HCT116 (cell line): ENCODE data around the gene GLCE. TPM values are rescaled to one million over a fixed set of nuclear protein-coding genes. Genes with fewer than 3 reads are reported as not detected.

ENCODE experiments used
- ATAC-seq: fragments of 200-7000 bp; cut with Tn5 transposase; 2 replicates; pipeline ENCODE4 v1.9.1; 2020; ENCODE audit warnings: mild to moderate bottlenecking, moderate library complexity
- BruUV-seq: library from RNA; stranded (reverse); fragments of 400-500 nt; replicated peaks from 2 replicates; lab custom pipeline; 2021; lab: Mats Ljungman, UMichigan
- CTCF ChIA-PET: fragments of 300-600 bp; sonication (Branson Sonifier 250); formaldehyde crosslinking; loops from one replicate; lab custom pipeline; 2021; ENCODE audit warnings: antibody characterized with exemption; lab: Charles Lee
- POLR2A ChIA-PET: fragments of 300-600, 350-600 bp; sonication (Branson Sonifier 250); formaldehyde crosslinking; loops from one replicate; lab custom pipeline; 2021; ENCODE audit warnings: antibody characterized with exemption; lab: Charles Lee
- RAD21 ChIA-PET, 2 experiments: fragments of 300-600 bp; sonication (Branson Sonifier 250); formaldehyde crosslinking; loops; one replicate each; lab custom pipeline; 2023; ENCODE audit warnings: low total read pairs in 2 of 2; ENCODE audit not compliant: uncharacterized antibody in 2 of 2, unreplicated experiment in 2 of 2, low non-redundant PET in 1 of 2; lab: Charles Lee
- DNase-seq: peaks from one replicate; pipeline ENCODE4 v3.0.0-alpha.2; 2010; ENCODE audit warnings: low read depth, low spot score
- H2AFZ ChIP-seq: fragments of 200-600 bp; shearing (Covaris generic), sonication (generic); 2 replicates; pipeline ENCODE4 v1.6.1; 2017; ENCODE audit warnings: low read depth, mixed run types, mixed read lengths, antibody characterized with exemption, low read length; ENCODE audit not compliant: poor library complexity, severe bottlenecking
- H3K27ac ChIP-seq: 2 replicates; pipeline ENCODE4 v1.5.1; 2012; ENCODE audit warnings: low read depth, low read length
- H3K27me3 ChIP-seq: fragments of 200-600 bp; sonication (generic); 2 replicates; pipeline ENCODE4 v1.6.1; 2016; ENCODE audit warnings: mixed run types, low read length, mixed read lengths; ENCODE audit not compliant: insufficient read depth
- H3K36me3 ChIP-seq, 2 experiments: fragments of 200-500 bp in 1 of 2; fragments of 200-600 bp in 1 of 2; sonication (Bioruptor generic) in 1 of 2; sonication (generic) in 1 of 2; 2 replicates each; pipeline versions ENCODE4 v1.5.1 to v1.6.1; 2014 to 2016; ENCODE audit warnings: low read length in 2 of 2, inconsistent platforms in 1 of 2, mixed read lengths in 1 of 2, mixed run types in 1 of 2; ENCODE audit not compliant: insufficient read depth in 2 of 2, control insufficient read depth in 1 of 2
- H3K4me1 ChIP-seq, 2 experiments: fragments of 200-600 bp in 1 of 2; sonication (generic) in 1 of 2; 2 replicates each; pipeline versions ENCODE4 v1.5.1 to v1.6.1; 2012 to 2017; ENCODE audit warnings: low read length in 2 of 2, inconsistent platforms in 1 of 2, mild to moderate bottlenecking in 1 of 2, mixed read lengths in 1 of 2, mixed run types in 1 of 2, moderate library complexity in 1 of 2; ENCODE audit not compliant: insufficient read depth in 2 of 2, control insufficient read depth in 1 of 2
- H3K4me2 ChIP-seq: fragments of 200-600 bp; sonication (generic); 2 replicates; pipeline ENCODE4 v1.6.1; 2017; ENCODE audit warnings: mixed run types, low read length, mixed read lengths
- H3K4me3 ChIP-seq, 2 experiments: fragments of 200-600 bp in 1 of 2; sonication (generic) in 1 of 2; replicated peaks in 1 of 2; 2 replicates each; pipeline ENCODE4 v1.5.1; 2011 to 2016; ENCODE audit warnings: low read length in 2 of 2, control low read depth in 1 of 2, low read depth in 1 of 2, mild to moderate bottlenecking in 1 of 2, mixed read lengths in 1 of 2, mixed run types in 1 of 2
- H3K79me2 ChIP-seq: fragments of 200-600 bp; sonication (generic); 2 replicates; pipeline ENCODE4 v1.6.1; 2017; ENCODE audit warnings: mild to moderate bottlenecking, mixed run types, low read length, moderate library complexity, mixed read lengths; ENCODE audit not compliant: insufficient read depth
- H3K9ac ChIP-seq: fragments of 200-600 bp; sonication (generic); 2 replicates; pipeline ENCODE4 v1.6.1; 2016; ENCODE audit warnings: low read length, mixed read lengths
- H3K9me2 ChIP-seq: fragments of 200-600 bp; sonication (generic), shearing (Covaris generic); 2 replicates; pipeline ENCODE4 v1.6.1; 2017; ENCODE audit warnings: mixed run types, mild to moderate bottlenecking, moderate library complexity; ENCODE audit not compliant: insufficient read depth
- H3K9me3 ChIP-seq, 2 experiments: fragments of 200-500 bp in 1 of 2; fragments of 200-600 bp in 1 of 2; sonication (Bioruptor generic) in 1 of 2; sonication (generic) in 1 of 2; 2 replicates each; pipeline ENCODE4 v1.6.1; 2014 to 2017; ENCODE audit warnings: low read length in 2 of 2, mixed read lengths in 2 of 2, inconsistent platforms in 1 of 2, low read depth in 1 of 2, mild to moderate bottlenecking in 1 of 2, mixed run types in 1 of 2, moderate library complexity in 1 of 2; ENCODE audit not compliant: control insufficient read depth in 1 of 2, insufficient read depth in 1 of 2
- H4K20me1 ChIP-seq: fragments of 200-600 bp; sonication (generic), shearing (Covaris generic); 2 replicates; pipeline ENCODE4 v1.6.1; 2017; ENCODE audit warnings: mixed run types, mild to moderate bottlenecking, moderate library complexity; ENCODE audit not compliant: insufficient read depth
- CBX3 ChIP-seq: IDR thresholded peaks from 2 replicates; pipeline ENCODE4 v1.6.1; 2012; ENCODE audit warnings: low read depth
- CEBPB ChIP-seq: IDR thresholded peaks from 2 replicates; pipeline ENCODE4 v1.6.1; 2012; ENCODE audit warnings: low read depth
- CTCF ChIP-seq, 3 experiments: fragments of 200-600 bp in 1 of 3; sonication (generic) in 1 of 3; IDR thresholded peaks in 2 of 3; conservative IDR thresholded peaks in 1 of 3; 2 replicates each; pipeline ENCODE4 v1.5.1; 2012 to 2017; ENCODE audit warnings: low read depth in 2 of 3, low read length in 2 of 3, antibody characterized with exemption in 1 of 3, borderline replicate concordance in 1 of 3, control low read depth in 1 of 3, mild to moderate bottlenecking in 1 of 3, mixed read lengths in 1 of 3, mixed run types in 1 of 3, moderate library complexity in 1 of 3; ENCODE audit not compliant: insufficient read depth in 1 of 3
- EGR1 ChIP-seq: IDR thresholded peaks from 2 replicates; pipeline ENCODE4 v1.6.1; 2012; ENCODE audit warnings: low read depth
- ELF1 ChIP-seq: IDR thresholded peaks from 2 replicates; pipeline ENCODE4 v1.6.1; 2012; ENCODE audit warnings: low read depth, borderline replicate concordance
- EZH2phosphoT487 ChIP-seq: fragments of 200-600 bp; IDR thresholded peaks from 2 replicates; pipeline ENCODE4 v1.6.1; 2018; ENCODE audit warnings: antibody characterized with exemption, borderline replicate concordance
- FOSL1 ChIP-seq: IDR thresholded peaks from 2 replicates; pipeline ENCODE4 v1.6.1; 2012; ENCODE audit warnings: low read depth
- JUND ChIP-seq: IDR thresholded peaks from 2 replicates; pipeline ENCODE4 v1.6.1; 2012
- MAX ChIP-seq: IDR thresholded peaks from 2 replicates; pipeline ENCODE4 v1.6.1; 2012
- POLR2A ChIP-seq: IDR thresholded peaks from 2 replicates; pipeline ENCODE4 v1.7.0; 2011; ENCODE audit warnings: borderline replicate concordance; ENCODE audit not compliant: insufficient read depth, insufficient read length; ENCODE audit errors: extremely low read depth
- RAD21 ChIP-seq: IDR thresholded peaks from 2 replicates; pipeline ENCODE4 v1.6.1; 2012; ENCODE audit warnings: low read depth, mild to moderate bottlenecking
- REST ChIP-seq: IDR thresholded peaks from 2 replicates; pipeline ENCODE4 v1.6.1; 2012; ENCODE audit warnings: low read depth
- SRF ChIP-seq: IDR thresholded peaks from 2 replicates; pipeline ENCODE4 v1.6.1; 2012; ENCODE audit warnings: low read depth
- YY1 ChIP-seq: IDR thresholded peaks from 2 replicates; pipeline ENCODE4 v1.6.1; 2011; ENCODE audit warnings: low read length, low read depth, moderate library complexity, mild to moderate bottlenecking; ENCODE audit not compliant: insufficient replicate concordance; ENCODE audit errors: extremely low read depth
- ZNF274 ChIP-seq: fragments of 200-500 bp; sonication (Bioruptor generic); IDR thresholded peaks from 2 replicates; pipeline ENCODE4 v1.6.1; 2014; ENCODE audit warnings: mild to moderate bottlenecking, low read depth, low read length, inconsistent platforms
- intact Hi-C: fragments of 100-400 bp; cut with micrococcal nuclease; formaldehyde crosslinking; loops from 2 replicates; pipeline ENCODE4 v1.10.0; 2022
- total RNA-seq: library from RNA; stranded (reverse); gene quantifications from one replicate; pipeline ENCODE4 v1.2.1, GENCODE V29; 2021; ENCODE audit not compliant: unreplicated experiment
- TF ChIP-seq, protein P1 (sequence below): IDR thresholded peaks from 2 replicates; pipeline ENCODE4 v1.6.1; 2012

GLCE gene
- total RNA-seq, 1 experiment from 2014 or later = 22.2 TPM

DNA sequence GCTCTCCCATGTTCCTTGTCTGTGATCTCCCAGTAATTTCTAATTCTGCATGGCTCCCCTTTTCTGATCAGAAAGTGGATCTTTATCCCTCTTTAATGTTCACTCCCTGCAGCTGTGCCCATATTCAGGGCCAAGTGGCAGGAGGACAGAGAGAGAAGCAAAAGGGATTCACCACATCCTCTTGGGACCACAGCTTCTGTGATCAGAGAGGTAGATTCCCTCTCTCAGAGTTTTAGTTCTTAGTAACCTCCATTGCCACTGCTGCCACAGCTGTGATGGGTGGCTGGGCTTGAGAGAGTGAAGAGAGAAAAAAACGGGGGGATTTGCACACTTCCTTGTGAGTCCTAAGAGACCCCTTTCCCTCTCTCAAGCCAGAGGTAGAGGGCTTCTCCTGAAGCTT lies 49.2 kb downstream of the GLCE start:
- Histone ChIP-seq H3K27me3 (no peaks in the 10 kb centered on the region), H3K4me1 (no peaks in the 10 kb centered on the region), H3K9me2 (no peaks in the 10 kb centered on the region), H3K4me2 (no peak overlapping the region), H3K27ac (no peak overlapping the region), H3K9ac (no peak overlapping the region), H3K79me2 (no peaks in the 10 kb centered on the region), H2AFZ (no peak overlapping the region), H3K4me3 (no peak overlapping the region), H3K9me3 (no peaks in the 10 kb centered on the region), H4K20me1 (no peaks in the 10 kb centered on the region), H3K36me3 (no peaks in the 10 kb centered on the region)
- BruUV-seq = no TSS peak
- intact Hi-C loops = no loop called here
- TF ChIP-seq FOSL1 (no peak), RAD21 (no peak), YY1 (no peak), POLR2A (no peak), MAX (no peak), ZNF274 (no peak), REST (no peak), ELF1 (no peak), EGR1 (no peak), EZH2phosphoT487 (no peak), CEBPB (no peak), CTCF (IDR thresholded peaks at IDR 0.05 in 2 of 3, conservative IDR thresholded peaks at IDR 0.05 in 1 of 3; ENCODE audit: borderline replicate concordance in 1 of 3, insufficient read depth in 1 of 3, low read depth in 2 of 3, low read length in 2 of 3) (no peak), SRF (no peak), JUND (no peak), CBX3 (no peak)
- TF ChIP-seq, protein P1, sequence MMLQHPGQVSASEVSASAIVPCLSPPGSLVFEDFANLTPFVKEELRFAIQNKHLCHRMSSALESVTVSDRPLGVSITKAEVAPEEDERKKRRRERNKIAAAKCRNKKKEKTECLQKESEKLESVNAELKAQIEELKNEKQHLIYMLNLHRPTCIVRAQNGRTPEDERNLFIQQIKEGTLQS = no peak
- RAD21 ChIA-PET = no interaction called here
- no peak for DNase-seq
- POLR2A ChIA-PET = no interaction called here
- ATAC-seq = no peak
- CTCF ChIA-PET = no interaction called here
